Activated CD4-positive, alpha-beta T cell treated with anti-CD3 and anti-CD28 coated beads, Interleukin-2, amount 10 ng/mL, durations not matched to agents 24 days and 14 days (primary cell): ENCODE measurements around the gene EYA2. TPM values are rescaled to one million over a fixed set of nuclear protein-coding genes. Genes with fewer than 3 reads are reported as not detected.

Experiments
- DNase-seq: peaks from one replicate; pipeline ENCODE4 v3.0.0; 2022
- H3K27ac Mint-ChIP-seq: one replicate; pipeline ENCODE4 v1.8.0; 2022; ENCODE audit warnings: mild to moderate bottlenecking, mixed read lengths
- H3K27me3 Mint-ChIP-seq: one replicate; pipeline ENCODE4 v1.8.0; 2022; ENCODE audit warnings: mixed read lengths
- H3K36me3 Mint-ChIP-seq: one replicate; pipeline ENCODE4 v1.8.0; 2022; ENCODE audit warnings: low read depth, mild to moderate bottlenecking, mixed read lengths
- H3K4me1 Mint-ChIP-seq: one replicate; pipeline ENCODE4 v1.8.0; 2021; ENCODE audit warnings: mixed read lengths
- H3K4me3 Mint-ChIP-seq: one replicate; pipeline ENCODE4 v1.8.0; 2022; ENCODE audit warnings: mild to moderate bottlenecking, moderate library complexity, mixed read lengths
- H3K9me3 Mint-ChIP-seq: one replicate; pipeline ENCODE4 v1.8.0; 2021; ENCODE audit warnings: mixed read lengths
- intact Hi-C: fragments of 100-400 bp; cut with micrococcal nuclease; formaldehyde crosslinking; loops from one replicate; pipeline ENCODE4 v1.15.1; 2023
- total RNA-seq: library from RNA; stranded (reverse); gene quantifications from 2 replicates; pipeline ENCODE4 v1.2.3, GENCODE V29; 2022

The EYA2 gene
- total RNA-seq, 1 donor from 2014 or later: not detected

GRCh38 chr20:47013606-47014005 is 119.0 kb downstream of the EYA2 start:
- no peak for DNase-seq
- intact Hi-C loops: no loop called here
- no peak overlapping the region for H3K27ac Mint-ChIP-seq
- no peaks in the 10 kb centered on the region for H3K36me3 Mint-ChIP-seq
- peaks cover 8% of the 10 kb centered on the region for H3K4me1 Mint-ChIP-seq
- peaks cover 24% of the 10 kb centered on the region for H3K27me3 Mint-ChIP-seq
- H3K9me3 Mint-ChIP-seq: no peaks in the 10 kb centered on the region
- no peak overlapping the region for H3K4me3 Mint-ChIP-seq

GRCh38 chr20:47016068-47016664 is 121.5 kb downstream of the EYA2 start:
- no peak for DNase-seq
- no peaks in the 10 kb centered on the region for H3K36me3 Mint-ChIP-seq
- intact Hi-C loops: no loop called here

GRCh38 chr20:47018381-47018780 is 123.7 kb downstream of the EYA2 start:
- intact Hi-C loops: no loop called here
- no peaks in the 10 kb centered on the region for H3K36me3 Mint-ChIP-seq
- no peak overlapping the region for H3K4me3 Mint-ChIP-seq
- no peaks in the 10 kb centered on the region for H3K9me3 Mint-ChIP-seq
- no peak overlapping the region for H3K27ac Mint-ChIP-seq
- no peak for DNase-seq
- no peaks in the 10 kb centered on the region for H3K4me1 Mint-ChIP-seq
- H3K27me3 Mint-ChIP-seq: peaks cover 24% of the 10 kb centered on the region

More at GRCh38 chr20:47016068-47016664, 121.5 kb downstream of the EYA2 start:
- no peak overlapping the region for H3K27ac Mint-ChIP-seq
- no peaks in the 10 kb centered on the region for H3K9me3 Mint-ChIP-seq
- H3K4me3 Mint-ChIP-seq: no peak overlapping the region
- H3K4me1 Mint-ChIP-seq: peaks cover 8% of the 10 kb centered on the region
- peaks cover 30% of the 10 kb centered on the region for H3K27me3 Mint-ChIP-seq

GRCh38 chr20:47019121-47019824 is 124.6 kb downstream of the EYA2 start:
- Mint-ChIP-seq H3K36me3 (no peaks in the 10 kb centered on the region), H3K4me3 (no peak overlapping the region)
- intact Hi-C loops: no loop called here

DNA sequence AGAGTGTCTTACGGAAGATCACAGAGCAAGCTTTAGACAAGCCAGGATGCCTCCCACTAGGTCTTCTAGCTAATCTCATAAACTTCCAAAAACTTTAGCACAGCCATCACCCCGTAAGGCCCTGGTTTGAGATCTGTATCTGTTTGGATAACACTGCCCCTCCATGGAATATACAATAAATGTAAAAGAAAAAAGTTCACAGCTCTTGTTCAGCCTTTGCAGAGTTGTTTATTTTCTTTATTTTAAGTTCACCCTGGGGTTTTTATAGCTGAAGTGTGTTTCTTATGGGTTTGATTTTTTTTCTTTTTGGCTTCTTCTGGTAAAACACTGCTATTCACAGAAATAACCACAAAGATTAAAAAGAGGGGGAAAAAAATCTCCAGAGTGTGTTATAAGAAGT is 125.6 kb downstream of the EYA2 start:
- intact Hi-C loops: no loop called here
- Mint-ChIP-seq H3K27ac (no peak overlapping the region), H3K4me1 (no peaks in the 10 kb centered on the region), H3K27me3 (peaks cover 27% of the 10 kb centered on the region), H3K9me3 (no peaks in the 10 kb centered on the region), H3K4me3 (no peak overlapping the region), H3K36me3 (no peaks in the 10 kb centered on the region)
- no peak for DNase-seq

More at GRCh38 chr20:47019121-47019824, 124.6 kb downstream of the EYA2 start:
- H3K4me1 Mint-ChIP-seq: no peaks in the 10 kb centered on the region
- no peaks in the 10 kb centered on the region for H3K9me3 Mint-ChIP-seq
- H3K27ac Mint-ChIP-seq: no peak overlapping the region
- peaks cover 26% of the 10 kb centered on the region for H3K27me3 Mint-ChIP-seq
- DNase-seq: no peak

GRCh38 chr20:47021850-47022249 is 127.2 kb downstream of the EYA2 start:
- intact Hi-C loops: no loop called here
- Mint-ChIP-seq H3K9me3 (no peaks in the 10 kb centered on the region), H3K4me1 (no peaks in the 10 kb centered on the region), H3K36me3 (no peaks in the 10 kb centered on the region), H3K27me3 (peaks cover 29% of the 10 kb centered on the region), H3K4me3 (no peak overlapping the region), H3K27ac (no peak overlapping the region)
- DNase-seq: no peak

DNA sequence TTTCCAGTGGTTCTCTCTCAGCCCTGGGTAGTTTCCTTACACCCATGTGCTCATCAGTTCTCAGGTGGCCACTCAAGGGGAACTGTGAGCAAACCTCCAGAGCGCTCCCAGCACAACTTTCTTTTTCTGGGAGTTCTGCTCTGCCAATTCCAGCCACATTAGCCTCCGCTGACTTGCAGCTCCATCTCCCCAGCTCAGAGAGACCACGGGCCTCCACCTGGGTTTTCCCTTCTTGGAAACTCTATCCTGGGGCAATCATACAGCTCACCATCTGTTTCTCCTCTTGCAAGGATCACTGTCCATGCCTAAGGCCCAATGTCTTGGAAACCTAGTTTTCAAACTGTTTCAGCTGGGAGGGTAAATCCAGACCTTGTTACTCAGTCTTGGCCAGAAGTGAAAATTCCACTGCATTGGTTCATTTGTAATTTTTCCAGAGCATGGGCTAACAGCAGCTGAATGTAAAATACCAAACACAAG is 129.9 kb downstream of the EYA2 start:
- Mint-ChIP-seq H3K27me3 (peaks cover 32% of the 10 kb centered on the region), H3K4me1 (no peaks in the 10 kb centered on the region), H3K27ac (no peak overlapping the region), H3K36me3 (no peaks in the 10 kb centered on the region), H3K4me3 (no peak overlapping the region), H3K9me3 (peaks cover 4% of the 10 kb centered on the region)
- intact Hi-C loops: no loop called here
- no peak for DNase-seq

- no peak for DNase-seq
- no peak overlapping the region for H3K27ac Mint-ChIP-seq
- intact Hi-C loops: no loop called here
- H3K9me3 Mint-ChIP-seq: peaks cover 4% of the 10 kb centered on the region
- peaks cover 30% of the 10 kb centered on the region for H3K27me3 Mint-ChIP-seq
- no peaks in the 10 kb centered on the region for H3K36me3 Mint-ChIP-seq
- no peak overlapping the region for H3K4me3 Mint-ChIP-seq
- H3K4me1 Mint-ChIP-seq: no peaks in the 10 kb centered on the region
Measured at GRCh38 chr20:47027042-47027441, 132.4 kb downstream of the EYA2 start.

- peaks cover 28% of the 10 kb centered on the region for H3K27me3 Mint-ChIP-seq
- DNase-seq: no peak
- intact Hi-C loops: no loop called here
Measured at GRCh38 chr20:47027456-47027855, 132.8 kb downstream of the EYA2 start.

GRCh38 chr20:47028487-47028886 is 133.8 kb downstream of the EYA2 start:
- intact Hi-C loops: no loop called here
- Mint-ChIP-seq H3K4me3 (no peak overlapping the region), H3K9me3 (peaks cover 4% of the 10 kb centered on the region), H3K4me1 (no peaks in the 10 kb centered on the region), H3K36me3 (no peaks in the 10 kb centered on the region), H3K27ac (no peak overlapping the region), H3K27me3 (peaks cover 28% of the 10 kb centered on the region)
- DNase-seq: no peak

More at GRCh38 chr20:47027456-47027855, 132.8 kb downstream of the EYA2 start:
- Mint-ChIP-seq H3K4me1 (no peaks in the 10 kb centered on the region), H3K4me3 (no peak overlapping the region), H3K9me3 (peaks cover 4% of the 10 kb centered on the region), H3K36me3 (no peaks in the 10 kb centered on the region), H3K27ac (no peak overlapping the region)

GRCh38 chr20:47029845-47030244 is 135.2 kb downstream of the EYA2 start:
- intact Hi-C loops: no loop called here
- no peak overlapping the region for H3K4me3 Mint-ChIP-seq
- peaks cover 22% of the 10 kb centered on the region for H3K27me3 Mint-ChIP-seq
- DNase-seq: no peak
- H3K27ac Mint-ChIP-seq: no peak overlapping the region
- H3K36me3 Mint-ChIP-seq: no peaks in the 10 kb centered on the region
- no peaks in the 10 kb centered on the region for H3K4me1 Mint-ChIP-seq
- H3K9me3 Mint-ChIP-seq: peaks cover 4% of the 10 kb centered on the region

DNA sequence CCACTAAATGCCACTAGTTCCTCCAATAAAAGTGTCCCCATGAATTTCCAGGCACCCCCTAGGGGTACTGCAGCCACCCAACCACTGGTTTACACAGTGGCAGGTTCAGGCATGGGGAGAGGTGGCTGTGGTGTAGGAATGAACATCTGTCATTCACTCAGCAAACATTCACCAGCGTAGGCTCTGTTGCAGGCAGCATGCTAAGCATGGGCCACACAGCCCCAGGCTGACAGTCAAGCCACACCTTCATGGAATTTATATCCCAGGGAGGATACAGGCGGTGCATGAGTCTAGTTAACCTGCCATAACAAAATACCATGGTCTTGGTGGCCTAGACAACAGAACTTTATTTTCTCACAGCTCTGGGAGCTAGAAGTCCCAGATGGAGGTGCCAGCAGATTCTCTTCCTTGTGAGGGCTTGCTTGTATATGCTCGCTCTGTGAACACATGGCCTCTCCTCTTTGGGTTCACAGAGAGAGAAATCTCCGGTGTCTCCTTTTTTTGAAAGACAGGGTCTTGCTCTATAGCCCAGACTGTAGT is 135.7 kb downstream of the EYA2 start:
- Mint-ChIP-seq H3K27ac (no peak overlapping the region), H3K27me3 (peaks cover 17% of the 10 kb centered on the region), H3K4me3 (no peak overlapping the region), H3K36me3 (no peaks in the 10 kb centered on the region), H3K9me3 (peaks cover 4% of the 10 kb centered on the region), H3K4me1 (no peaks in the 10 kb centered on the region)
- DNase-seq: no peak
- intact Hi-C loops: no loop called here

DNA sequence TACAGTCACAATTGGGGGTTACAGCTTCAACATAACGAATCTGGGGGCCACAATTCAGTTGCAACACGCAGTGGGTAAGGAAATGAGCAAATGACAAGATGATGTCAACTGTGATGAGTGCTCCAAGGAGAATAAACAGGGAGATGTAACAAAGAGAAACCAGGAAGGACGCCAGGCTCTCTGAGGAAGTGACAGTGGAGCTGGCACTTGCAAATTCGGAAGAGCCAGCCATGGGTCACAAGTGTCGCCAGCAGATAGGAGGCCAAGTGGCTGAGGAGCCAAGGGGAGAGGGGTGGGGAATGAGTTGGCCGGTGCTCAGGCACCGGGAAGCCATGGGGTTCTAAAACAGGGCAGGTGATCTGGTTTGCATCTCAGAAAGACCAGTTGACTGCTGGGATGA is 136.4 kb downstream of the EYA2 start:
- H3K4me1 Mint-ChIP-seq: no peaks in the 10 kb centered on the region
- H3K27ac Mint-ChIP-seq: no peak overlapping the region
- no peak overlapping the region for H3K4me3 Mint-ChIP-seq
- DNase-seq: no peak
- intact Hi-C loops: no loop called here
- H3K9me3 Mint-ChIP-seq: peaks cover 4% of the 10 kb centered on the region
- no peaks in the 10 kb centered on the region for H3K36me3 Mint-ChIP-seq
- peaks cover 13% of the 10 kb centered on the region for H3K27me3 Mint-ChIP-seq

GRCh38 chr20:47031821-47032220 is 137.2 kb downstream of the EYA2 start:
- intact Hi-C loops: no loop called here
- no peak overlapping the region for H3K4me3 Mint-ChIP-seq

More at GRCh38 chr20:47031821-47032220, 137.2 kb downstream of the EYA2 start:
- DNase-seq: no peak
- Mint-ChIP-seq H3K9me3 (peaks cover 4% of the 10 kb centered on the region), H3K27me3 (peaks cover 9% of the 10 kb centered on the region), H3K27ac (no peak overlapping the region), H3K36me3 (no peaks in the 10 kb centered on the region), H3K4me1 (no peaks in the 10 kb centered on the region)
